GM19239 (cell line): ENCODE measurements around the gene RAD51B.
A peak's percentile ranks its signal among the peaks of the same experiment; 100 is the strongest.

Experiments
- DNase-seq: peaks from one replicate; pipeline ENCODE4 v3.0.0; 2011; ENCODE audit warnings: low spot score; ENCODE audit not compliant: insufficient read length
- FAIRE-seq: peaks from 2 replicates; lab custom pipeline; 2011; peaks lifted over from hg19 to GRCh38; lab: Jason Lieb, UNC

The RAD51B gene

DNA sequence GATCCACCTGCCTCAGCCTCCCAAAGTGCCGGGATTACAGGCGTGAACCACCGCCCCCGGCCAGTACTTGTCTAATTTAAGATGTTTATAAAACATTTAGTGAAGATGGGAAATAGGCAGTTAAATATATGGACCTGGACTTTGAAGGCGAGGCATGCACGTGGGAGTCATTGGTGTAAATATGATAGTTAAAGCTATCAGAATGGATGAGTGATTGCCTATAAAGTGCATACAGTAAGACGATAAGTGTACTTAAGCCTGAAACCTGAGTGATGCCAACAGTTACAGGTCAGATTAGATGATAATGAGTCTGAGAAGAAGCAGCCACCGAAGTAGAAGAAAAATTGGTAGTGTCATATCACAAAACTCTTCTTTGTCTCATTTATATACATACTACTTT lies 11.5 kb downstream of the RAD51B start:
- DNase-seq (no peak), FAIRE-seq (no peak)

DNA sequence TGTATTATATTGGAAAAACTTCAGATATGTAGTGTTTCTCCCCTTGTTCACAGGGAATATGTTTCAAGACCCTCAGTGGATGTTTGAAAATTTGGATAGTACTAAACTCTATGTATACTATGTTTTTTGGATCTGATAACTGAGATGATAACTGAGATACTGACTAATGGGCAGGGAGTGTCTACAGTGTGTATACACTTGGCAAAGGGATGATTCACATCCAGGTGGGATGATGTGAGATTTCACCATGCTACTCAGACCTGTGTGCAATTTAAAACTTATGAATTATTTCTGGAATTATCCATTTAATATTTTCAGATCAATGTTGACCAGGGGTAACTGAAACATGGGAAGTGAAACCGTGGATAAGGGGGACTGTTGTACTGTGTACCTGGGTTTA lies 13.8 kb downstream of the RAD51B start:
- FAIRE-seq (no peak), DNase-seq (no peak)

DNA sequence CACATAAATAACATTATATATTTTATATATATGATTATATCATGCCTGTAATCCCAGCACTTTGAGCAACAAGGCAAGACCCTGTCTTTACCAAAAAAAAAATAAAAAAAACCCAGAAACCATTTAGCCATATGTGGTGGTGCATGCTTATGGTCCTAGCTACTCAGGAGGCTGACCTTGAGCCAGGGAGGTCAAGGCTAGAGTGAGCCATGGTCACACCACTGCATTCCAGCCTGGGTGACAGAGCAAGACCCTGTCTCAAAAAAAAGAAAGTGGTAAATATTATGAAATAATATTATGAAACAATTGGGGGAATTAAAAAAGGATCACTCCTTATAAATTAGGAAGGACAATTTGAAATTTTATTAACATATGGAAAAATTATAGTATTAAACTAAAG lies 16.0 kb downstream of the RAD51B start:
- DNase-seq (no peak), FAIRE-seq (no peak)

DNA sequence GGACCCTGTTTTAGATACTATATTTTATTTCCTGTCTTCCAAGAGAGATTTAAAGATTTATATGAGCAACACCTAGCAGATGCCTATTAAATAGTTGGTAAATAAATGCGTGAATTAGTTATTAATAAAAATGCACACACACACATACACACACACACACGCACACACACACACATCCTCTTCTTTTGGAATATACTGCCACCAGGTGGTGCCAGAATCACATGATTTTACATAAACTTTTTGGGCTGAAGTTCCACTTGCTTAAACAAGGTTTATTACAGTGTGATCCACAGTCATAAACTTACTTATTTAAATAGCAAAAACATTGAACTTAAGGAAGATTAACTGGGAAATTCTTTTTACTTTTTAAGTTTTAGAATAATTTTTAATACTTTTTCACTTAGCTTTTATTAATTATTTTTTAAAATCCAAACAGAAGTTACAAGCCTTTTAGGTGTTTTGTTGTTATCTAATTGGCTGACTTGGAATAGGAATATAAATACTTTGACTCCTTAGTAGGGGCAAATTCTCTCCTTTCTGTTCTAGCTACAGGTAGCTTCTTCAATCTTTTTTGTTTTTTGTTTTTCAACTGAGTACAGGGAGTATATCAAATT lies 17.5 kb downstream of the RAD51B start:
- FAIRE-seq, result peak; percentile 72
- no peak for DNase-seq

DNA sequence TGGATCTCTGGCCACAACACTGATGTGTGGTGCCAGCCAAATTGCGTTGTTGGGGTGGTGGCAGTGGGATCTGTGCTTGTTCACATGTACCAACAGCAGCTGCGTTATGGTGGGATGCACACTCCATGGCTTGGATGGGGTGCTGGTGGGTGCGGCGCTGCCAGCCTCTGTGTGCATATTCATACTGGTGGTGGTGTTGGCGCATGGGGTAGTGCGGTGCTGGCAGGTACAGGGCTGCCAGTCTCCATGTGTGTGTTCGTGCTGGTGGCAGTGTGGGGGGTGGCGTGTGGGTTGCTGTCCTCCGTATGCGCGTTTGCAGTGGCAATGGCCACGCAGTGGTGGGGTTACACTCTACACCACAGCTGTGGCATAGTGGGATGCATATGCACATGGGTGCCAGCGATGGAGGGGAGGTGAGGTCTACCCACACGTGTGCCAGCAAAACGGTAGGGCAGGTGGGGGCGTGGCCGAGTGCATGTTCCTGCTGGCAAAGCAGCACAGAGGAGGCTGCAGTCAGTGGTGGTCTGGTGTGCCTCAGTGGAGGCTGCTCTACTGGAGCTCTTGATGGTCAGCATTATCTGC lies 26.5 kb downstream of the RAD51B start:
- DNase-seq (no peak), FAIRE-seq (no peak)

DNA sequence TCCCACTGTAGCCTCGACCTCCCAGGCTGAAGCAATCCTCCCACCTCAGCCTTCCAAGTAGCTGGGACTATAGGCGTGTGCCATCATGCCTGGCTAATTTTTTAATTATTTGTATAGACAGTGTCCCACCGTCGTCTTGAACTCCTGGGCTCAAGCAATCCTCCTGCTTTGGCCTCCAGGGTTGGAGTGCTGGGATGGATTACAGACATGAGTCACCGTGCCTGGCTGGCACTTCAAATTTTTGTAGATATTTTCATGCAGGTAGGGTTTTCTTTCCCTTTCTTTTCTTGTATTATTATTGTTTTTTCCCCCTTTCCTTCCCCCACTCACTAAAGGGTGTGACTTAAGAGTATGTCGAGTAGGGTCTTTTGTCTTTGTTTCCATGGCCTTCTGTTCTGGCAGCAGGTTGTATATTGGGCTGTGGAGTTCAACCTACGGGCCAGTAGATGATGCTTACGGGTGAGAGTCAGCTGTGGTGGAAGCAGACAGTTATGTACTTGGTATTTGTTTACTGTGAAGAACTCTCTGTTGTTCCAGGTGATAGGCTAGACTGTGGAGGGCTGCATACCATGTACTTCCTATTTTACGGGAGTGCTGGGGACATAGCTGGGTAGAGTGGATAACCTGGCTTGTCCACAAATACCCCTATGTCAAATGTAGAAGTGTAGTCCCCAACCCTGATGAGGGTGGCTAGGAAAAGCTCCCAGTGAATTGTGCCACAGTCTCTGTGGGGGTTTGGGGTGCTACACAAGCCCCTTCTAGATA lies 30.7 kb downstream of the RAD51B start:
- FAIRE-seq (no peak), DNase-seq (no peak)

DNA sequence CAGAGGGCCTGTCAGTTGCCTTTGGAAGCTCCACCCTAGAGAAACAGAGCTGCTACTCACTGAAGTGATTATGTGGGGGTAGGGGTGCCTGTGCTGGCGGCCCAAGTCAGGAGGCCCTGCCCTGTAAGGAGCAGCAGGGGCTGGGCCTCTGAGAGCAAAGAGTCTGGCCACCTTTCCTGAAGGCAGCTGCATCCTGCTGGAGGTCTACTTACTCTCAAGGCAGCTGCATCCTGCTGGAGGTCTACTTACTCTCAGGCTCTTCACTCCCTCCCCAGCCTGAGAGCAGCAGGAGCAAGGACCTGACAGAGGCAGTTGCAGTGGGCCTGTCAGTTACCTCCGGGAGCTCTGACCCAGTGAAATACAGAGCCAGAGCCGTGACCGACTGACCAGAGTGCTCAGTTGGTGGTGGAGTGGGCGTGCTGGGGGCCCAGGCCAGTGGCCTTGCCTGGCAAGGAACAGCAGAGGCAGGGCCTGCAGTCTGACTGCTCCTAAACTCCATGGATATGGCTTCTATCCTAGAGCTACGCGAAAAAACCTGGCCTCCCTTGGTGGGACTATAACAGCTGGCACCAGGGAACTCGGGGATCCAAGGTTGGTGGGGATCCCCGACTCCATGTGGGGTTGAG lies 32.3 kb downstream of the RAD51B start:
- FAIRE-seq, result no peak
- no peak for DNase-seq

DNA sequence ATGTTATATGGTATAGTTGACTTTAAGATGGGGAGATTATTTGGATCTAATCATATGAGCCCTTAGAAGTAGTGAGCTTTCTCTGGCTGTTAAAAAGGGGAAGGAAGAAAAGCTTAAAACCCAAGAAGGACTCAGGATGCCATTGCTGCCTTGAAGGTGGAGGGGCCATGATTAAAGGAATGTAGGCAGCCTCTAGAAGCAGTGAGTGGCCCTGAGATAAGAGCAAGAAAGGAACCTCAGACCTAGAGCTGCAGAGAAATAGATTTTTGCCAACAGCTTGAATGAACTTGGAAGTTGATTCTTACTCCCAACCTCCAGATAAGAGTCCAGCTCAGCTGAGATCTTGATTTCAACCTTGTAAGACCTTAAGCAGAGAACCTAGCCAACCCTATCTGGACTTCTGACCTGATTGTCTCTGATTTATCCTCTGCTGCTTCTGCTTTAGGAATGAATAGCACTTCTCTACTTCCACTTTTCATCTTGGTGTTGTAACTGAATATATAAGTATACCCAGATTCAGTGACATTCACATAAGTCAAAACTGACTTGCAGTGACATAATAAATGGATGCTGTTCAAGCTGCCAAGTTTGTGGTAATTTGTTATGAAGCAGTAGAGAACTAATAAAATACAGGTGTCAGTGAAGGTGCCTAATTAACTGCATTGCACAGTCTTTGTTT lies 33.5 kb downstream of the RAD51B start:
- FAIRE-seq, result peak; percentile 23
- DNase-seq, result no peak

DNA sequence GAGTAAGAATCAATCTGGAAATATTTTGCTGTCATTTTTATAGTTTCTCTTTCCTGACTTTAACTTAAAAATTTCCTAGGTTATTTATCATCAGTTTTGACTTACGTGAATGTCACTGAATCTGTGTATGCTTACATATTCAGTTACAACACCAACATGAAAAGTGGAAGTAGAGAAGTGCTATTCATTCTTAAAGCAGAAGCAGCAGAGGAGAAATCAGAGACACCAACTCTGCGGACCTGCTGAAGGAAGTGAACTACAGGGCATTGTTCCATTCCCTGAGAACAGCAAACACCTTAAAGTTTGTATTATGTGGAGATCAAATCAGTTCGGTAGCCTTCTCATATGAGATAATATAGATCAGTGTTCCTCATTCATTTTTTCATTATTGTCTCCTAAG lies 34.1 kb downstream of the RAD51B start:
- FAIRE-seq, result no peak

DNA sequence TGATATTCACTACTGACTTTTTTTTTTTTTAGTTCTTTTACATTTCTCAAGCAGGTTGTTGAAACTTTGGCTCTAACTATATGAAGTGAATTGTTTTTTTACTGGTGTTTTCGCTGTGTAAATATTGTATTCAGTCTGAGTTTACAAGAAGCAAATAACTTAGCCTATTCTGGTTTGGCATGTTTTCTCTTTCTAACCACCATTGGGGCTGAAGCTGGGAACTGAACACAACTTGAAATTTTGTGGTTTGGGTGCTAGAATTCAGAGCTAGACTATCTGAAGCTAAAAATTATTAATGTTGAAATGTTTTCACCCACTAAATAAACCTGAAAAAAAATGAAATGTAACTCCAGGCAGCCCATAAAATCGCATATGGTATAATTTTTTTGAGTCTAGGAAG lies 37.2 kb downstream of the RAD51B start:
- FAIRE-seq (peak; percentile 63), DNase-seq (no peak)

More for the DNA sequence above, 34.1 kb downstream of the RAD51B start:
- DNase-seq, result no peak

DNA sequence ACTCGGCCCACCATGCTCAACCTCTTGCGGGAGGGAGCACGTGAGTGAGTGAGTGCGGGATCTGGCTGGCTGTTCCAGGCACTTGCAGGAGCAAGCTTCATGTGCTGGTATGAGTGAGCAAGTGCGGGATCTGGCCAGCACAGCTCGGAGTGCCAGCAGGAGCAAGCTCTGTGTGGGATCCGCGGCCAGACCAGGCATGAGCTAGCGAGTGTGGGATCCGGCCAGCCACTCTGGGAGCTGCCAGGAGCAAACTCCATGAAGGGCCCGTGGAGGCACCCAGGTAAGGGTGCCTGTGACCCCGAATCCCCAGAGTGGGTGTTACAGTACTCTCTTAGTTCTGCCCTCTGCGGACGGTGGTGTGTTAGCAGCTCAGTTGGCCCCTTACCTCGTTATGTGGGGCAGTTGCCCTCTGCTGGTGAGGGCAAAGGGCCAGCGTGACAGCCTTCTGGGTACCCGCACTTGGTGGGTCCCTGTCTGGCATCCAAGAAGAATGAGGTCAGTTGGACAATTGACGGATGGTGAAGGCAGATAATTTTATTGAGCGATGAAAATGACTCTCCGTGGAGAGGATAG lies 38.3 kb downstream of the RAD51B start:
- DNase-seq, result no peak
- FAIRE-seq, result no peak

DNA sequence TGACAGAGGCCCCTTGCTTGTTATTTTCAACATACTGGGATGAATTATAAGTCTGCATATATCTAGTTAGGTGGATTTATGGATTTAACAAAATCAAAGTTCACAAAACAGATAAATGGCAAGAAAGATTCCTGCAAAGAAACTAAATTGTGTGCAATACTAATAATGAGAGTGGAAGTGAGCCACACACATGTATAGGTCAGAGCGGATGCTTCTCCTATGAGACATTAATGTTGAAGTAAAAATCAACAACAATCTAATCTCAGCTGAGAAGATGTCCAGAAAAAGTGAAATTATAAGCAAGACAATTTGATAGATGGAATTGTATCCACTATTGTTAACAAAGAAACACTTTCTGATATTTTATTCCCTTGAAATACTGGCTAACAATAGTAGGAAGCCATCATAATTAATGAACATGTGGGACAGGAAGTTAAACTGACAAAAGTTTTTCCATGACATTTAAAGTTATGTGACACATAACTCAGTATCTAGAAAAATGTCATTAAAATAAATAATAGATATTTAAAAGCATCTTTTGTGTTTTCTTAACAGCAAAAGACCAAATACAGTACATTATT lies 39.7 kb downstream of the RAD51B start:
- FAIRE-seq, result peak; percentile 37
- no peak for DNase-seq

DNA sequence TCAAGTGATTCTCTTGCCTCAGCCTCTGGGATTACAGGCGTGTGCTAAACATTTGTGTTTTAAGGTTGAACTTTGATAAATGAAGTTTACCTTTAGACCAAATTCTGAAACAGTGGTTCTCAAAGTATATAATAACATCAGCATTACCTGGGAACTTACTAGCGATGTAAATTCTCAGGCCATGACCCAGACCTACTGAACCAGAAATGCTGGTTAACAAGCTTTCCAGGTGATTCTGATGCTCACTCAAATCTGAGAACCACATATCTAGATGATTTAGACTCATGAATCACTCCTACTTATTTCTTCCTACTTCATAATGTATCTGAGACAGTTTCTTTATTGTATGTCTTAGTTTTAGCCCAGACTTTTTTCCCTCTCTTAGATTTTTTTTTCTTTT lies 43.6 kb downstream of the RAD51B start:
- DNase-seq (no peak), FAIRE-seq (no peak)

DNA sequence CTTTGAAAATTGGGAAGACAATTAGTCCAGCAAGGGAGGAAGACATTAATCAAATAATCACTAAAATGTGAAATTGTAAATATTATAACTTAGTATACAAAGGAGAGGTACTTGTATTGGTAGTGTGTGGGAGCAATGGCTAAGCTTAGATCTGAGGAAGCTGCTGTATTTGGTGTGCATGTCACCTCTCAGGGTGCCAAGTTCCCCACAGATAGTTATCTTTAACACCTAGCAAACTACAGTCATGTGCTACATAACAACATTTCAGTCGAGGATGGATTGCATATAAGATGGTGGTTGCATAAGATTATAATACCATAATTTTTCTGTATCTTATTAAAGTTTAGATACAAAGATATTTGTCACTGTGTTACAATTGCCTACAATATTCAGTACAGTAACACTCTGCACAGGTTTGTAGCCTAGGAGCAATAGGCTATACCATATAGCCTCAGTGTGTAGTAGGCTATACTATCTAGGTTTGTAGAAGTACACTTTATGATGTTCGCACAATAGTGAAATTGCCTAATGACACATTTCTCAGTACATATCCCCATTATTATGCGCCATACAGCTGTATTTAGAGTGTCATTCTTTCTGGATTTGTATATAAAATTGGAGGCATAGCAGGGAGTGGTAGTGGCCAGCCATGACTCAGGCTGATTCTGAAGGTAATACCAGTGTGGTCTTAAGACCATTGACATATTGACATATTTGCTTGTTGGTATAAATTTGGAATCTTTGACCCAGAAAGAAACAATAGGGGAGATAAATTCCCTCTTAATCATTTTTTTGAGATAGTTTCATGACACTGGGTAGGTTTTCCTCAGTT lies 55.8 kb downstream of the RAD51B start:
- FAIRE-seq, result no peak
- no peak for DNase-seq

DNA sequence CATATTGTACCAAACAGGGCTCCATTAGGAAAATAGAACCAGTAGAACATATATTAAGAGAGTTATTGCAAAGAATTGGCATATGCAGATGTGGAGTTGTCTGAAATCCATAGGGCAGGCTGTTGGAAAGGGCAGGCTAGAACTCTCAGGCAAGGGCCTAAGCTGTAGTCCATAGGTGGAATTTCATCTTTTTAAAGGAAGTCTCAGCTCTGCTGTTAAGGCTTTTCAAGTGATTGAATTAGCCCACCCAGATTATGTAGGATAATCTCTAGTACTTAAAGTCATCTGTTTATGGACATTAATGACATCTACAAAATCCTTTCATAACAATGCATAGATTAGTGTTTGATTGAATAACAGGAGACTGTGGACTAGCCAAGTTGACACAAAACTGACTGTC lies 59.4 kb downstream of the RAD51B start:
- DNase-seq (no peak), FAIRE-seq (no peak)

DNA sequence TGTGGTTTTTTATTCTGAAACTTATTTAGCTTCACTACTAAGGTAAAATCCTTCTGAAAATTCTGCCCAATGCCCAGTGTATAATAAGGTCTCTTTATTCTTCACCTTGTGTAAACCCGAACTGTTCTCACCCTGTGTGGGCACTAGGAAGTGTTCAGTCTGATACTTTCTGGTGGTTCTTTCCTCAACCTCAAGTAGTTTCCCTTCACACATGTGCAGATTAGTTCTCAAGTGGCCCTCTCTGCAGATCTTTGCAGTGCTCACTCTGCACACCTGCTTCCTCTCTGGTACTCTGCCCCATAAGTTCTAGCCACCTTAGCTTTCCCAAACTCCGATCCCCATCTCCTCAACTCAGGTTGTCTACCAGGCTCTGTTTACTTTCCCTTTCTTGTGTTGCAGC lies 61.6 kb downstream of the RAD51B start:
- peak; percentile 95 for FAIRE-seq
- peak; percentile 48 for DNase-seq

DNA sequence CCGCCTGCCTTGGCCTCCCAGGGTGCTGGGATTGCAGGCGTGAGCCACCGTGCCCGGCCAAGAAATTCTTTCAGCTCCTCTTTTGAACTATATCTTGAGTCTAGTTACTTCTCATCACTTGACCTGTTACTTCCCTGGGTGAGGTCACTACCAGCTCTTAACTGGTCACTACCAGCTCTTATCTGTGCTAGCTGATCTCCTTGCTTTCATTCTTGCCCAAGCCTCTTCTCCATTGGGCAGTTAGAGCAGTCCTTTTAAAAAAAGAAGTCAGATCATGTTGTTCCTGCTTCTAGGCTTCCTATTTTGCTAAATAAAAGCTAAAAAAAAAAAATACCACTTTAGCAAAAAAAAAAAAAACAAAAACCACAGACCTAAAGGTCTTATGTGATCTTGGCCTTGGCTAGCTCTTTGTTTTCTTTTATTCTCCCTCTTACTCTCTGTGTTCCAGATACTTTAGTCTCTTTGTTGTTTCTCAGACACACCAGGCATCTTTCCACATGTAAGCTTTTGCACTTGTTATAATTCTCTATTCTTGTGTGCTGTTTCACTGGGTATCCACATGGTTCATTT lies 63.5 kb downstream of the RAD51B start:
- no peak for DNase-seq

DNA sequence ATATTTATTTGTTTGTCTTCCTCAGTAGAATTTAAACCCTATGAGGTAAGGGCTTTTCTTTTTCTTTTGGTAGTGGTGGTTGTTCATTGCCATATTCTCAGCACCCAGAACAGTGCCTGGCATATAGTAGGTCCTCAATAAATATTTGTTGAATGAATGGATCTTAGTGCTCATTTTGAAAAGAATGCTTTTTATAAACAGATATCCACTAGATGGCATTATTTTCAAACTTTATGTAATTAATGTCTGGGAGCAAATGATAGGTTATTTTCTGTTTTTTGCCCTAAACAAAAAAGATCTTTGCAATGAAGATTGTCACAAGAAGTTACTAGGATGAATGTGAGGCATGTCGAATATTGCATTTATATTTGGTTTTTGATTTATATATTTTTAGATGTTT lies 64.1 kb downstream of the RAD51B start:
- peak; percentile 71 for FAIRE-seq
- no peak for DNase-seq

More for the DNA sequence above, 63.5 kb downstream of the RAD51B start:
- FAIRE-seq, result no peak

DNA sequence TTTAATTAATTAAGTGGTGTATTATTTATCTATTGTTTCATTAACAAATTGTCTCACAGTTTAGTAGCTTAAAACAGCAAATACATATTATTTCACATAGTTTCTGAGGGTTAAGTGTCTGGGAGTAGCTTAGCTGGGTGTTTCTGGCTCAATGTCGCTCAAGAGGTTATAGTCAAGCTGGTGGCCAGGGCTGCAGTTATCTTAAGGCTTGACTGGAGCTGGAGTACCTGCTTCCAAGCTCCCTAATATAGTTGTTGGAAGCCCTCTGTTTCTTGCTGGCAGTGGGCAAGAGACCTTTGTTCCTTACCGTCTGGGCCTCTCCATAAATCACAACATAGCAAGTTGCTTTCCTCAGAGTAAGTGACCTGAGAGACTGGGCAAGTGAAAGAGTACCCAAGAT lies 66.6 kb downstream of the RAD51B start:
- DNase-seq (no peak), FAIRE-seq (no peak)
